ENCODE results near the gene EIF2AK3.

Gene EIF2AK3

GRCh38 chr2:88641330-88641729 lies 14.1 kb upstream of the EIF2AK3 start:
- DNase-seq (ENCODE audit: low read depth, low spot score) = no peak
- no peak overlapping the region for H3K9ac ChIP-seq (ENCODE audit: insufficient read length)
- no peaks in the 10 kb centered on the region for H3K36me3 ChIP-seq (ENCODE audit: insufficient read depth, low read length)
- H3K9me3 ChIP-seq (ENCODE audit: low read depth, low read length) = no peaks in the 10 kb centered on the region
- H3K27ac ChIP-seq = no peak overlapping the region
- TF ChIP-seq EZH2 (IDR thresholded peaks at IDR 0.05) (no peak), FOXP2 (optimal IDR thresholded peaks at IDR 0.05; ENCODE audit: control extremely low read depth, extremely low read length, insufficient read depth) (no peak), POLR2AphosphoS5 (IDR thresholded peaks at IDR 0.05; ENCODE audit: borderline replicate concordance, low read depth, low read length) (no peak)
- no peak overlapping the region for H3K4me3 ChIP-seq

- no peaks in the 10 kb centered on the region for H3K9me3 ChIP-seq (ENCODE audit: low read depth, low read length)
- no peak for TF ChIP-seq POLR2AphosphoS5 (IDR thresholded peaks at IDR 0.05; ENCODE audit: borderline replicate concordance, low read depth, low read length)
- DNase-seq (ENCODE audit: low read depth, low spot score) = no peak
- H3K4me3 ChIP-seq = no peak overlapping the region
- H3K27ac ChIP-seq = no peak overlapping the region
- H3K36me3 ChIP-seq (ENCODE audit: insufficient read depth, low read length) = no peaks in the 10 kb centered on the region
- H3K9ac ChIP-seq (ENCODE audit: insufficient read length) = no peak overlapping the region
Observed at GRCh38 chr2:88639865-88640264, 12.6 kb upstream of the EIF2AK3 start.

GRCh38 chr2:88638743-88639142 lies 11.5 kb upstream of the EIF2AK3 start:
- Histone ChIP-seq H3K4me3 (no peak overlapping the region), H3K27ac (no peak overlapping the region), H3K9me3 (ENCODE audit: low read depth, low read length) (no peaks in the 10 kb centered on the region), H3K9ac (ENCODE audit: insufficient read length) (no peak overlapping the region), H3K36me3 (ENCODE audit: insufficient read depth, low read length) (no peaks in the 10 kb centered on the region)
- DNase-seq (ENCODE audit: low read depth, low spot score) = no peak
- TF ChIP-seq POLR2AphosphoS5 (IDR thresholded peaks at IDR 0.05; ENCODE audit: borderline replicate concordance, low read depth, low read length) (no peak), EZH2 (IDR thresholded peaks at IDR 0.05) (no peak), FOXP2 (optimal IDR thresholded peaks at IDR 0.05; ENCODE audit: control extremely low read depth, extremely low read length, insufficient read depth) (no peak)

DNA sequence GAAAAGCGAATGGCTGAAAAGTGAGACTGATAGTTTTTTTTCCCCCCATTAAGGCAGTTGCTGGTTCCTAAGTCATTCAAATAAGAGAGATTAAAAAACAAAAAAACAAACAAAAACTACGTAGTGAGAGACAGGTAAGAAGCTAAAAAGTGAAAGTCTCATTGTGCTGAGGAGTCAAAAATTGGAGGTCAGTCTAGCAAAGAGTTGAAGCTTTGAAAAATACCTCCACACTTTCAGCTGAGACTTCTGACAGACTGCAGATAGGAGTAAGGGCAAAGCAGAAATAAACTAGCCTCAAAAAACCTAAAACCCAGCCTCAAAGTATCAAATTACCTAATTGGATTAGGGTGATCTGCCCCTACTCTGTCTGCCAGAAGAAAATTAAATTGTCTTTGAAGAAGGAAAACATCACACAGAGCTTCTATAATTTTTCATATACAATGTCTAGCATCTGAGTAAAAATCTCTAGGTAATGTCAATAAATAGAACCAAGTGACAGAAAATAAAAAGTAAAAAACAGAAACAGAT lies 10.9 kb upstream of the EIF2AK3 start:
- H3K27ac ChIP-seq = no peak overlapping the region
- no peak overlapping the region for H3K4me3 ChIP-seq
- no peak overlapping the region for H3K9ac ChIP-seq (ENCODE audit: insufficient read length)
- no peaks in the 10 kb centered on the region for H3K9me3 ChIP-seq (ENCODE audit: low read depth, low read length)
- no peak for TF ChIP-seq FOXP2 (optimal IDR thresholded peaks at IDR 0.05; ENCODE audit: control extremely low read depth, extremely low read length, insufficient read depth)
- no peak for TF ChIP-seq POLR2AphosphoS5 (IDR thresholded peaks at IDR 0.05; ENCODE audit: borderline replicate concordance, low read depth, low read length)
- TF ChIP-seq EZH2 (IDR thresholded peaks at IDR 0.05) = no peak
- no peaks in the 10 kb centered on the region for H3K36me3 ChIP-seq (ENCODE audit: insufficient read depth, low read length)
- no peak for DNase-seq (ENCODE audit: low read depth, low spot score)

- no peak for DNase-seq (ENCODE audit: low read depth, low spot score)
- H3K36me3 ChIP-seq (ENCODE audit: insufficient read depth, low read length) = no peaks in the 10 kb centered on the region
- no peaks in the 10 kb centered on the region for H3K9me3 ChIP-seq (ENCODE audit: low read depth, low read length)
- H3K9ac ChIP-seq (ENCODE audit: insufficient read length) = no peak overlapping the region
- no peak overlapping the region for H3K4me3 ChIP-seq
- TF ChIP-seq FOXP2 (optimal IDR thresholded peaks at IDR 0.05; ENCODE audit: control extremely low read depth, extremely low read length, insufficient read depth) (no peak), POLR2AphosphoS5 (IDR thresholded peaks at IDR 0.05; ENCODE audit: borderline replicate concordance, low read depth, low read length) (no peak)
- no peak overlapping the region for H3K27ac ChIP-seq
Observed at GRCh38 chr2:88637464-88637863, 10.2 kb upstream of the EIF2AK3 start.

GRCh38 chr2:88636026-88636425 lies 8.8 kb upstream of the EIF2AK3 start:
- no peak for TF ChIP-seq POLR2AphosphoS5 (IDR thresholded peaks at IDR 0.05; ENCODE audit: borderline replicate concordance, low read depth, low read length)
- TF ChIP-seq EZH2 (IDR thresholded peaks at IDR 0.05) = no peak
- no peak for TF ChIP-seq FOXP2 (optimal IDR thresholded peaks at IDR 0.05; ENCODE audit: control extremely low read depth, extremely low read length, insufficient read depth)
- Histone ChIP-seq H3K4me3 (no peak overlapping the region), H3K9me3 (ENCODE audit: low read depth, low read length) (no peaks in the 10 kb centered on the region)

DNA sequence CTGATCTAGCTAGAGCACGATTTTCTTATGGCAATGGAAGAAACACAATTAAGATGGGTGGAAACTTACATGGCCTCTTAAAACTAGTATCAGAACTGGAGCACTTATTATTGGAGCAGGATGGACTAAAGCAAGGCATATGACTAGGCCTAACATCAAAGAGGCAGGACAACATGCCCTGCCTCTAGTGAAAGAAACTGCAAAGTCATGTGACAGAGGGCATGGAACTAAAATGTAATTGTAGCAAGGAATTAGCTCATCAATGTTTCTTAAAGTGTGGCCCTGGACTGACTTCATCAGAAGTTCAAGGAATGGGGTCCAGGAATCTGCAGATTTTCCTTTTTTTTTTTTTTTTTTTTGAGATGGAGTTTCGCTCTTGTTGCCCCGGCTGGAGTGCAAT lies 5.3 kb upstream of the EIF2AK3 start:
- H3K9ac ChIP-seq (ENCODE audit: insufficient read length) = no peak overlapping the region
- no peak for TF ChIP-seq POLR2AphosphoS5 (IDR thresholded peaks at IDR 0.05; ENCODE audit: borderline replicate concordance, low read depth, low read length)
- no peak for TF ChIP-seq EZH2 (IDR thresholded peaks at IDR 0.05)
- TF ChIP-seq FOXP2 (optimal IDR thresholded peaks at IDR 0.05; ENCODE audit: control extremely low read depth, extremely low read length, insufficient read depth) = no peak
- DNase-seq (ENCODE audit: low read depth, low spot score) = no peak
- H3K9me3 ChIP-seq (ENCODE audit: low read depth, low read length) = no peaks in the 10 kb centered on the region
- H3K36me3 ChIP-seq (ENCODE audit: insufficient read depth, low read length) = no peaks in the 10 kb centered on the region
- no peak overlapping the region for H3K27ac ChIP-seq
- H3K4me3 ChIP-seq = no peak overlapping the region

More at GRCh38 chr2:88636026-88636425, 8.8 kb upstream of the EIF2AK3 start:
- Histone ChIP-seq H3K9ac (ENCODE audit: insufficient read length) (no peak overlapping the region), H3K36me3 (ENCODE audit: insufficient read depth, low read length) (no peaks in the 10 kb centered on the region), H3K27ac (no peak overlapping the region)
- DNase-seq (ENCODE audit: low read depth, low spot score) = no peak

DNA sequence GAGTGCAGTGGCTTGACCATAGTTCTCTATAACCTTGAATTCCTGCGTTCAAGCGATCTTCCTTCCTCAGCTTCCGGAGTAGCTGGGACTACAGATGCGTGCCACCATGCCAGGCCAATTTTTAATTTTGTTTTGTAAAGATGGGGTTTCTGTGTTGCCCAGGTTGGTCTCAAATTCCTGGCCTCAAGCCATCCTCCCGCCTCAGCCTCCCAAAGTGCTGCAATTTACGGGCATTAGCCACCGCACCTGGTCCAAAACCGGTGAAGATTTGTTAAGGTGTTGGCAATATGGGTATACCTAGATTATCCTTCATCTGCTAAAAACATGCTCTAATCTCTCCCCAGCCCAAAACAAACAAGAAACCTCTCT lies 1.3 kb upstream of the EIF2AK3 start:
- Histone ChIP-seq H3K4me3 (peak overlapping the region; percentile 99), H3K27ac (no peak overlapping the region), H3K36me3 (ENCODE audit: insufficient read depth, low read length) (no peaks in the 10 kb centered on the region), H3K9ac (ENCODE audit: insufficient read length) (no peak overlapping the region), H3K9me3 (ENCODE audit: low read depth, low read length) (no peaks in the 10 kb centered on the region)
- no peak for DNase-seq (ENCODE audit: low read depth, low spot score)
- TF ChIP-seq FOXP2 (optimal IDR thresholded peaks at IDR 0.05; ENCODE audit: control extremely low read depth, extremely low read length, insufficient read depth) = no peak
- TF ChIP-seq EZH2 (IDR thresholded peaks at IDR 0.05) = no peak
- TF ChIP-seq POLR2AphosphoS5 (IDR thresholded peaks at IDR 0.05; ENCODE audit: borderline replicate concordance, low read depth, low read length) = no peak

GRCh38 chr2:88627856-88628570 lies 749 bp upstream of the EIF2AK3 start:
- H3K27ac ChIP-seq = no peak overlapping the region
- TF ChIP-seq EZH2 (IDR thresholded peaks at IDR 0.05) (no peak), FOXP2 (optimal IDR thresholded peaks at IDR 0.05; ENCODE audit: control extremely low read depth, extremely low read length, insufficient read depth) (no peak), POLR2AphosphoS5 (IDR thresholded peaks at IDR 0.05; ENCODE audit: borderline replicate concordance, low read depth, low read length) (peak; percentile 74)
- peak overlapping the region; percentile 65 for H3K9ac ChIP-seq (ENCODE audit: insufficient read length)
- no peaks in the 10 kb centered on the region for H3K36me3 ChIP-seq (ENCODE audit: insufficient read depth, low read length)
- H3K4me3 ChIP-seq = peak overlapping the region; percentile 99
- H3K9me3 ChIP-seq (ENCODE audit: low read depth, low read length) = no peaks in the 10 kb centered on the region
- no peak for DNase-seq (ENCODE audit: low read depth, low spot score)

Measured in SK-N-MC (cell line).